Subcutaneous adipose tissue (tissue), 4 donors: ENCODE data around the gene INKA1. TPM values are rescaled to one million over a fixed set of nuclear protein-coding genes. Genes with fewer than 3 reads are reported as not detected.

Source experiments
- total RNA-seq, 4 donors: library from RNA; depleted of rRNA; stranded (reverse); fragments of >200 nt; gene quantifications; one replicate each; pipeline ENCODE4 v1.1.0, GENCODE V29; 2016
- TF ChIP-seq, protein P1 (sequence below): fragments of 450-650 bp; IDR thresholded peaks from one replicate; pipeline ENCODE4 v1.5.1; 2016; ENCODE audit warnings: low read depth, mild to moderate bottlenecking, control low read depth, antibody characterized with exemption, moderate library complexity

INKA1 gene
- total RNA-seq, 4 donors from 2014 or later: 2.4 to 4.8 (median 3.5) TPM

DNA sequence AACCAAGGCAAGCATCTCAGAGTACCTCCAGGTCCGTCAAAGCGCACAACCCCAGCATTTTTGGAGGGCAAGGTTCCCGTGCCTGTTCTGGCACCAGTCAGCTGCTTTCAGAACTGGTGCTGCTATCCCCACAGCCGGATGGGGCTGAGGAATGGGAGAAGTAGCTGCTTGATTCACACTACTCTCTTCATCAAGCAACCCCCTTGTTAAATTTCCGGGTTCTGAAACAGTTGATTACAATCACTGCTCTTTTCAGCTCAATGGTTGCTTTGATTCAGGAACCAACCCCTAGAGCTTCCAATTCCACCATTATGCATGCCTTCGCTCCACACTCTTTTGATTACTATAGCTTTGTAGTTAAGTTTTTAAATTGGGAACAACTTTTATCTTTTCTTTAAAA, 23.0 kb downstream of the INKA1 start:
- TF ChIP-seq, protein P1, sequence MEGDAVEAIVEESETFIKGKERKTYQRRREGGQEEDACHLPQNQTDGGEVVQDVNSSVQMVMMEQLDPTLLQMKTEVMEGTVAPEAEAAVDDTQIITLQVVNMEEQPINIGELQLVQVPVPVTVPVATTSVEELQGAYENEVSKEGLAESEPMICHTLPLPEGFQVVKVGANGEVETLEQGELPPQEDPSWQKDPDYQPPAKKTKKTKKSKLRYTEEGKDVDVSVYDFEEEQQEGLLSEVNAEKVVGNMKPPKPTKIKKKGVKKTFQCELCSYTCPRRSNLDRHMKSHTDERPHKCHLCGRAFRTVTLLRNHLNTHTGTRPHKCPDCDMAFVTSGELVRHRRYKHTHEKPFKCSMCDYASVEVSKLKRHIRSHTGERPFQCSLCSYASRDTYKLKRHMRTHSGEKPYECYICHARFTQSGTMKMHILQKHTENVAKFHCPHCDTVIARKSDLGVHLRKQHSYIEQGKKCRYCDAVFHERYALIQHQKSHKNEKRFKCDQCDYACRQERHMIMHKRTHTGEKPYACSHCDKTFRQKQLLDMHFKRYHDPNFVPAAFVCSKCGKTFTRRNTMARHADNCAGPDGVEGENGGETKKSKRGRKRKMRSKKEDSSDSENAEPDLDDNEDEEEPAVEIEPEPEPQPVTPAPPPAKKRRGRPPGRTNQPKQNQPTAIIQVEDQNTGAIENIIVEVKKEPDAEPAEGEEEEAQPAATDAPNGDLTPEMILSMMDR: no peak

DNA sequence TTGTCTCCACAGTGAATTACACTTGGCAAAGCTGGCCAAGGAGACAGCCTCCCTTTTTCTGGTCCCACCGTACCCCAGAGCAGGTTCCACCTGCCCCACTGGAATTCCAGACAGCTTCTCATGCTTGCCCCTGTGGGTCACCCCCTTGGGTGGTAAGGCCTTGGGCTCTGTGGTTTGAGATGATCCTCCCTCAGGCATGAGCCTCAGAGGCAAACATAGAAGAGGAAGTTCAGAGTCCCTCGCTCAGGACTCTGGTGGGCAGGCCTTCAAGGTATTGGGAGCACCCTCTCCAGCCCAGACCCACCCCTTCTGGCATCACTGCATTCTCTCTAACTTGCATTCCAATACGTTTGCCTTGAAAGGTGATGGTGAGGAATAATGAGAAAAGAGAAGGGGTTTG, 28.3 kb downstream of the INKA1 start:
- TF ChIP-seq, protein P1: no peak

DNA sequence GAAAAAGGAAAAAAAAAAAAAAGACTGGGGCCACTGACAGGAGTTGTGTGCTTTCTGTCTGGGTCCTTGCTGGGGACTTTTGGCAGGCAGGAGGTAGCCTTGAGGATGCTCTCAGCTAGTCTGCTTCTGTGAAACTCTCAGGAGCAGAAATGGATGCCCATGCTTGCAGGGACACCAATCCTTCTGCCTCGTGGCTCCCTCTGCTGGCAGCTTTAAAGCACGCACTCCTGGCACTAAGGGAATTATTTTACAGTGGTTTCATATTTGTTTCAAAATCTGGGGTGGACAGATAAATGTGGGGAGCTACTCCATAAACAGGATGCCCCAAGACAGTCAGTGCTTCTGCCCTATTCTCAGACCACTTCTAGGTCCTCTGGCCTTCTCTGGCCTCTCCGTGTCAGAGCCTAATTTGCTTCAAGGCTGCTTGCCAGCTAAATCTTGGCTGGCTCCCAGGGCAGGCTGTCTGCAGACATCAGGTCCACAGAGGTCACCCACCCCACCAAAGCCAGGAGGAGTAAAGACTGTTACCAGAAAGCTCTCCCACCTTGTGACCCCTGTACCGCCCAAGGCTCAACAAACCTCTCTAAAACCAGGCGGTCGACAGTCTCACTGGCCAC, 36.2 kb downstream of the INKA1 start:
- TF ChIP-seq, protein P1: no peak

DNA sequence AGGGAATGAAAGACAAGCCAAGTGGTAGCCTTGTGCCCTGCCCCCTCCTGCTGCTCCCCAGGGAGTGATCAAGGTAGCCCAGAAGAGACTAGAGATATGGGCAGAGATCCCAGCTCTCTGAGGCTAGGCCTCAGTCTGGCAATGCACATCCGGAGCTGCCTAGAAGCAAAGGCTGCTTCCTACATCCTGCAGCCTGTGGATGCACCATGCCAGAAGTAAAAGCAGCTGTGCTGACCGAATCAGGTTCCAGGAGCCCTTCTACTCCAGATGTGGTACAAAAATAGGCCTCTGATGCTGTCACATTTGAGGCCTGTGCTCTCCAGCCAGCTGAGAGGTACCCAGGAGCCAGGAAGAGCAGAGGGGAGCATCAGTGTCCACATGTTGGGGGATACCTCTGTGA, 37.3 kb downstream of the INKA1 start:
- TF ChIP-seq, protein P1: no peak

DNA sequence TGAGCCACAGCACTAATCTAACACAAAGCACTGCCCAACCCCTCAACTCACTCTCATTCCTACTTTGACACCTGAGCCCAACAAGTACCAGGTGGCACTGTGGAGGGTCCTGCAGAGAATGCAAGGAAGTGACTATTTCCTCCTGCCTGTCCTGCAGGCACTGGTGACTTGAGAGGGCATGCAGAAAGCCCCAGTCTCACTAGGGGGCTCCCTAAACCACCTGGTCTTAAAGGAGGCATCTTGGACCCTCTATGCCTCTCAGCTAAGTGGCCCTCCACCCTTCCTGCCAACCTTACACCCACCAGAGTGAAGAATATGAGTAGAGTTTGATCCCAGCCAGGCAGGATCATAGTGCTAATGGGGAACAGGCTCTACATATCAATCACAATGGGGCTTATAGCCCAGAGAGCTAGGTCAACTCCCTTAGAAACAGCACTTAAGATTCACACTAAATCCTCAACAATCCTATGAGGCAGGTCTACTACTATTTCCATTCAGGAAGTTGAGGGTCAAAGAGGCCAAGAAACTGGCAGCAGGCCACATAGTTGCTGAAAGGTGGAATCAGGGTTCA, 38.1 kb downstream of the INKA1 start:
- TF ChIP-seq, protein P1: no peak

DNA sequence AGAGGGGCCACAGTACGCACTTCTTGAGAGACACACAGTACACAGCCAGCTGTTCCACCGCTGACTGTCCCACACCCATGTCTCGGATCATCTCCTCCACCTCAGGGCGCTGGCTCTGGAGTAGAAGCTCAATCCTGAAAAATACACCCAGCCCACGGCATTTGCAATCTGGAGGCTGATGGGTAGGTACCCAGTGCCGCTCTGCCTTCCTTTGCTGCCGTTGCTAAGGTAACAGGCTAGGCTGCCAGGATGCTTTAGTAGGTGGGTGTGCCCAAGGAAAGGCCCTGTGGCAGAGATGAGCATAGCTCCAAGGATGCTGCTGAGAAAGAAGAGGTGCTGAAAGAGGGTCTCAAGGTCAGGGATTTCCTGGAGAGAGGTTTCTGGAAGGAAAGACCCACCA, 38.7 kb downstream of the INKA1 start:
- TF ChIP-seq, protein P1: no peak

DNA sequence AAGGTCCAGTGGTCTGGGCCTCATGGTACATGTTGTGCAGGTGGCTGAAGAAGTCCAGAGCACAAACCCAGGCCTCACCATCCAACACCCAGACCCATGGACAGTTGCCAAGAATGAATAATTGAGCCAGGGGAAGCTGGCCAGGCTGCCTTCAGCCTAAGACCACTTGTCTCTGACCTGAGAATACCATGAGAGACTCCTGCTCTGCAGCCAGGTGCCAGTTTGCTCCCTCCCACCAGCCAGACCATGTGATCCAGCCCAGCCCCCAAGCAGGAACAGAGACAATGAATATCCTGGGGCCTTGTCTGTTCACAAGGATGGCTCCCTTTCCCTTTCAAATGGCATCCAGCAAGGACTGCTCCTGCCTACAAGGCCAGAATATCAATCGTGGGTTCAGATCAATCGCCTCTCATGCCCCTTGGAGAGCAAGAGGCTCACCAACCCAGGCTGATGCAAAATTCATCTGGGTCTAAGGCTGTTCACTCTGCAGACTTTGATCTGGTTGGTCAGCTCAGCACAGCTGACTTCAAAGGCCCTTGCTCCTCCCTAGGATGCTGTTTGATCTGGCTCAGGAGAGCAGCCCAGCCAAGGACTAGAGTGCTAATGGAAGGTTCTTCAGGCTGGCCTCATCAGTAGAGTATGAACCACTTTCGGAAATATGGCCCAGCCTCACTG, 39.9 kb downstream of the INKA1 start:
- TF ChIP-seq, protein P1: no peak
